PC-3 (cell line): Measurements from ENCODE around the gene PLCD1.

Experiments
- EZH2 ChIP-seq: fragments of 300-600 bp; sonication (generic); IDR thresholded peaks from one replicate; pipeline ENCODE4 v1.6.1; 2017; ENCODE audit warnings: antibody characterized with exemption, mild to moderate bottlenecking, low read length; ENCODE audit not compliant: unreplicated experiment
- TF ChIP-seq, protein P1 (sequence below): fragments of 300-600 bp; sonication (generic); conservative IDR thresholded peaks from 2 replicates; pipeline ENCODE4 v1.5.1; 2017; ENCODE audit warnings: antibody characterized with exemption, low read depth, mild to moderate bottlenecking, low read length

DNA sequence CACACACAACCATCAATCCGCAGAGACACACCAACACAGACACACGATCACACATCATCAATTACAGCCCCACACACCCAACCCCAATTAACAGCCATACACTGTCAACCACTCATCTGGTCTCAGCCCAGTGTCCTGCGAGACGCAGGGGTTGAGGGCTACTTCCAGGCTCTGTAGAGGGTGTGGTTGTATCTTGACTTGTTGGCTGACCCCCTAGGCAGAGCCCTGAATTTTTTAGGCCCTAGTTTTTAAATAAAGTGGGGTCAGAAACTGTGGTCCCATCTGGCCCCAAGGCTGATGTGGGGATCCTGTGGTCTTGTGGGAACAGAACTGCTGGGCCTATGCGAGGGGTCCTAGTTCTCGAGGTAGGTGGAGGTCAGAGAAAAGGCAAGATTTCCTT is 29.6 kb downstream of the PLCD1 start:
- TF ChIP-seq, protein P1, sequence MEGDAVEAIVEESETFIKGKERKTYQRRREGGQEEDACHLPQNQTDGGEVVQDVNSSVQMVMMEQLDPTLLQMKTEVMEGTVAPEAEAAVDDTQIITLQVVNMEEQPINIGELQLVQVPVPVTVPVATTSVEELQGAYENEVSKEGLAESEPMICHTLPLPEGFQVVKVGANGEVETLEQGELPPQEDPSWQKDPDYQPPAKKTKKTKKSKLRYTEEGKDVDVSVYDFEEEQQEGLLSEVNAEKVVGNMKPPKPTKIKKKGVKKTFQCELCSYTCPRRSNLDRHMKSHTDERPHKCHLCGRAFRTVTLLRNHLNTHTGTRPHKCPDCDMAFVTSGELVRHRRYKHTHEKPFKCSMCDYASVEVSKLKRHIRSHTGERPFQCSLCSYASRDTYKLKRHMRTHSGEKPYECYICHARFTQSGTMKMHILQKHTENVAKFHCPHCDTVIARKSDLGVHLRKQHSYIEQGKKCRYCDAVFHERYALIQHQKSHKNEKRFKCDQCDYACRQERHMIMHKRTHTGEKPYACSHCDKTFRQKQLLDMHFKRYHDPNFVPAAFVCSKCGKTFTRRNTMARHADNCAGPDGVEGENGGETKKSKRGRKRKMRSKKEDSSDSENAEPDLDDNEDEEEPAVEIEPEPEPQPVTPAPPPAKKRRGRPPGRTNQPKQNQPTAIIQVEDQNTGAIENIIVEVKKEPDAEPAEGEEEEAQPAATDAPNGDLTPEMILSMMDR: no peak
- TF ChIP-seq EZH2: no peak
